ENCODE results near the gene TNPO3.

Gene TNPO3

GRCh38 chr7:128932862-128933179, 122.1 kb downstream of the TNPO3 start:
- Mint-ChIP-seq H3K36me3 (ENCODE audit: insufficient read depth) (peaks cover 4% of the 10 kb centered on the region), H3K4me3 (peak overlapping the region; percentile 65 to 71), H3K9me3 (no peaks in the 10 kb centered on the region), H3K27ac (peak overlapping the region in 1 of 2 donors; percentile 56), H3K4me1 (ENCODE audit: low read depth in 2 of 2) (peaks cover 13 to 20% of the 10 kb centered on the region in 2 donors), H3K27me3 (peaks cover 9 to 19% of the 10 kb centered on the region in 2 donors)
- no peak for DNase-seq
- ATAC-seq (replicated peaks): no peak

- no peak for DNase-seq
- Mint-ChIP-seq H3K4me1 (ENCODE audit: low read depth in 2 of 2) (peaks cover 10 to 18% of the 10 kb centered on the region in 2 donors), H3K27me3 (peaks cover 6 to 18% of the 10 kb centered on the region in 2 donors), H3K36me3 (ENCODE audit: insufficient read depth) (peaks cover 4% of the 10 kb centered on the region), H3K4me3 (peak overlapping the region in 1 of 2 donors; percentile 71), H3K9me3 (no peaks in the 10 kb centered on the region), H3K27ac (no peak overlapping the region)
- ATAC-seq (replicated peaks): no peak
These were observed 122.7 kb downstream of the TNPO3 start for GRCh38 chr7:128931965-128932861.

- ATAC-seq (replicated peaks) (no peak), DNase-seq (no peak)
- Mint-ChIP-seq H3K4me1 (ENCODE audit: low read depth in 2 of 2) (peaks cover 6 to 13% of the 10 kb centered on the region in 2 donors), H3K27me3 (peaks cover 0 to 10% of the 10 kb centered on the region in 2 donors), H3K27ac (no peak overlapping the region), H3K9me3 (no peaks in the 10 kb centered on the region), H3K36me3 (ENCODE audit: insufficient read depth) (no peaks in the 10 kb centered on the region), H3K4me3 (no peak overlapping the region)
These were observed 123.6 kb downstream of the TNPO3 start for GRCh38 chr7:128931190-128931798.

- DNase-seq (no peak), ATAC-seq (replicated peaks) (no peak)
- Mint-ChIP-seq H3K27ac (no peak overlapping the region), H3K27me3 (peaks cover 0 to 10% of the 10 kb centered on the region in 2 donors), H3K4me3 (no peak overlapping the region), H3K36me3 (ENCODE audit: insufficient read depth) (no peaks in the 10 kb centered on the region), H3K4me1 (ENCODE audit: low read depth in 2 of 2) (peaks cover 6 to 13% of the 10 kb centered on the region in 2 donors), H3K9me3 (no peaks in the 10 kb centered on the region)
These were observed 125.8 kb downstream of the TNPO3 start for GRCh38 chr7:128928882-128929788.

GRCh38 chr7:128928159-128928813, 126.6 kb downstream of the TNPO3 start:
- peak overlapping the region in 1 of 2 donors; percentile 17 for H3K27ac Mint-ChIP-seq
- no peaks in the 10 kb centered on the region for H3K9me3 Mint-ChIP-seq
- ATAC-seq (replicated peaks): no peak
- H3K27me3 Mint-ChIP-seq: peaks cover 3 to 15% of the 10 kb centered on the region in 2 donors
- no peaks in the 10 kb centered on the region for H3K36me3 Mint-ChIP-seq (ENCODE audit: insufficient read depth)
- no peak for DNase-seq
- H3K4me1 Mint-ChIP-seq (ENCODE audit: low read depth in 2 of 2): peaks cover 2 to 9% of the 10 kb centered on the region in 2 donors
- no peak overlapping the region for H3K4me3 Mint-ChIP-seq

GRCh38 chr7:128924707-128925588, 130.0 kb downstream of the TNPO3 start:
- H3K4me3 Mint-ChIP-seq: no peak overlapping the region
- ATAC-seq (replicated peaks): no peak
- H3K27ac Mint-ChIP-seq: no peak overlapping the region
- H3K36me3 Mint-ChIP-seq (ENCODE audit: insufficient read depth): no peaks in the 10 kb centered on the region
- peaks cover 0 to 3% of the 10 kb centered on the region in 2 donors for H3K4me1 Mint-ChIP-seq (ENCODE audit: low read depth in 2 of 2)
- H3K27me3 Mint-ChIP-seq: peaks cover 18 to 45% of the 10 kb centered on the region in 2 donors
- no peaks in the 10 kb centered on the region for H3K9me3 Mint-ChIP-seq
- DNase-seq: no peak

- ATAC-seq (replicated peaks): no peak
- H3K27ac Mint-ChIP-seq: no peak overlapping the region
- no peak for DNase-seq
- no peaks in the 10 kb centered on the region for H3K9me3 Mint-ChIP-seq
- no peak overlapping the region for H3K4me3 Mint-ChIP-seq
- peaks cover 0 to 3% of the 10 kb centered on the region in 2 donors for H3K4me1 Mint-ChIP-seq (ENCODE audit: low read depth in 2 of 2)
- no peaks in the 10 kb centered on the region for H3K36me3 Mint-ChIP-seq (ENCODE audit: insufficient read depth)
- peaks cover 29 to 51% of the 10 kb centered on the region in 2 donors for H3K27me3 Mint-ChIP-seq
These were observed 131.5 kb downstream of the TNPO3 start for GRCh38 chr7:128923411-128923800.

- Mint-ChIP-seq H3K36me3 (ENCODE audit: insufficient read depth) (no peaks in the 10 kb centered on the region), H3K4me3 (no peak overlapping the region), H3K27me3 (peaks cover 36 to 51% of the 10 kb centered on the region in 2 donors), H3K27ac (no peak overlapping the region), H3K4me1 (ENCODE audit: low read depth in 2 of 2) (peaks cover 0 to 3% of the 10 kb centered on the region in 2 donors), H3K9me3 (no peaks in the 10 kb centered on the region)
- DNase-seq: no peak
- no peak for ATAC-seq (replicated peaks)
These were observed 132.2 kb downstream of the TNPO3 start for GRCh38 chr7:128922496-128923410.

GRCh38 chr7:128921866-128922440, 133.0 kb downstream of the TNPO3 start:
- H3K27me3 Mint-ChIP-seq: peaks cover 44 to 56% of the 10 kb centered on the region in 2 donors
- H3K4me3 Mint-ChIP-seq: no peak overlapping the region
- no peaks in the 10 kb centered on the region for H3K9me3 Mint-ChIP-seq
- no peak overlapping the region for H3K27ac Mint-ChIP-seq
- no peak for ATAC-seq (replicated peaks)
- no peaks in the 10 kb centered on the region for H3K36me3 Mint-ChIP-seq (ENCODE audit: insufficient read depth)
- DNase-seq: no peak
- H3K4me1 Mint-ChIP-seq (ENCODE audit: low read depth in 2 of 2): peaks cover 0 to 3% of the 10 kb centered on the region in 2 donors

GRCh38 chr7:128920913-128921582, 133.9 kb downstream of the TNPO3 start:
- no peak overlapping the region for H3K4me3 Mint-ChIP-seq
- DNase-seq: no peak
- H3K27ac Mint-ChIP-seq: no peak overlapping the region
- H3K27me3 Mint-ChIP-seq: peaks cover 49 to 64% of the 10 kb centered on the region in 2 donors
- no peaks in the 10 kb centered on the region for H3K36me3 Mint-ChIP-seq (ENCODE audit: insufficient read depth)
- no peak for ATAC-seq (replicated peaks)
- H3K9me3 Mint-ChIP-seq: no peaks in the 10 kb centered on the region
- H3K4me1 Mint-ChIP-seq (ENCODE audit: low read depth in 2 of 2): peaks cover 0 to 3% of the 10 kb centered on the region in 2 donors

Data from effector memory CD8-positive, alpha-beta T cell (primary cell).